NCI-H446 treated with DMSO at 0.1 percent for 48 hours (cell line): ENCODE data around the gene PPP4C.

Experiments used
- DNase-seq: peaks from one replicate; lab custom pipeline; 2025; lab: John Stamatoyannopoulos, UW

PPP4C gene

GRCh38 chr16:30082545-30083090, 6.8 kb downstream of the PPP4C start:
- no peak for DNase-seq

GRCh38 chr16:30083216-30084055, 7.6 kb downstream of the PPP4C start:
- DNase-seq = no peak

DNA sequence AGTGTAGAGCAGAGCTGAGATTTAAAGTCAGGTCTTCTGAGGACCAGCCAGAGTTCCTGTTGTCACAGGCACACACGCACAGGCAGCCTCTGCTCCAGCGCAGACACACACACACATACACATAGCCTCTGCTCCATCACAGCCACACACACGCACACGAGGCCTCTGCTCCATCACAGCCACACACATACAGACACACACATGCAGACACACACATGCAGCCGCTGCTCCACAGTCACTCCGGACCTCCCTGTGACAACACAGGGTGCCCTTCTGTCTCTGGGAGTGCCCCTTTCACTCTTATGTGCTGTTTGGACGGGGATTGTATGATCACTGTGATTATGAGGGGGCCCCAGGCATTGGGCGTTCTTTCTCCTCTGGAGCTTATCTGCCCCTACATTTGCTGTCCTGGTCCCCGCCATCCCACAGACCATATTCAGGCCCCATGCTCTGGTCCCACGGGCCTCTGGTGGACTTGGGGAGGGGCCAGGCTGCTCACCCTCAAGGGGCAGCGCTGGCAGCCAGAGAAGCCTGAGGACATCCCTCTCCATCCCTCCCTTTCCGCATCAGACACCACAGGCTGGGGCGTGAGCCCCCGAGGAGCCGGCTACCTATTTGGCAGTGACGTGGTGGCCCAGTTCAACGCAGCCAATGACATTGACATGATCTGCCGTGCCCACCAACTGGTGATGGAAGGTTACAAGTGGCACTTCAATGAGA, 8.5 kb downstream of the PPP4C start:
- no peak for DNase-seq

GRCh38 chr16:30084816-30085159, 9.0 kb downstream of the PPP4C start:
- no peak for DNase-seq

- DNase-seq = no peak
These were observed 9.5 kb downstream of the PPP4C start for GRCh38 chr16:30085247-30085646.

DNA sequence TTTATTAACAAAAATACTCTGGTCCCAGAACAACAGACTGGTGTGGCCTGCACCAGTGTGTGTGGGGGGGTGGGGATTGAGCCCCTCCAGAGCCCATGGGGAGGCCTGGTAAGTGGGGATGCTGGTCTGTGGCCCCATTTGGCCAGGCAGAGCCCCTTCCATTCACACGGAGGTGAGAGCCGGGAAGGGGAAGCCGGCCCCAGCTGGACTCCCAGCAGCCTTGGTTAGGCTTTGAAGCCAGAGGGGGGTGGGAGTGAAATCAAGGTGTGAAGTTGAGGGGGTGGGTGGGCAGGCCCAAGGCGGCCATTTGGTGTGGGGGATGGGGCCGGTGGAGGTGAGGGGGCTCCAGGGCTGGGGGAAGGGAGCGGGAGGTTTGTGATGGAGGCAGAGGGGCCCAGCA, 10.0 kb downstream of the PPP4C start:
- DNase-seq = no peak

DNA sequence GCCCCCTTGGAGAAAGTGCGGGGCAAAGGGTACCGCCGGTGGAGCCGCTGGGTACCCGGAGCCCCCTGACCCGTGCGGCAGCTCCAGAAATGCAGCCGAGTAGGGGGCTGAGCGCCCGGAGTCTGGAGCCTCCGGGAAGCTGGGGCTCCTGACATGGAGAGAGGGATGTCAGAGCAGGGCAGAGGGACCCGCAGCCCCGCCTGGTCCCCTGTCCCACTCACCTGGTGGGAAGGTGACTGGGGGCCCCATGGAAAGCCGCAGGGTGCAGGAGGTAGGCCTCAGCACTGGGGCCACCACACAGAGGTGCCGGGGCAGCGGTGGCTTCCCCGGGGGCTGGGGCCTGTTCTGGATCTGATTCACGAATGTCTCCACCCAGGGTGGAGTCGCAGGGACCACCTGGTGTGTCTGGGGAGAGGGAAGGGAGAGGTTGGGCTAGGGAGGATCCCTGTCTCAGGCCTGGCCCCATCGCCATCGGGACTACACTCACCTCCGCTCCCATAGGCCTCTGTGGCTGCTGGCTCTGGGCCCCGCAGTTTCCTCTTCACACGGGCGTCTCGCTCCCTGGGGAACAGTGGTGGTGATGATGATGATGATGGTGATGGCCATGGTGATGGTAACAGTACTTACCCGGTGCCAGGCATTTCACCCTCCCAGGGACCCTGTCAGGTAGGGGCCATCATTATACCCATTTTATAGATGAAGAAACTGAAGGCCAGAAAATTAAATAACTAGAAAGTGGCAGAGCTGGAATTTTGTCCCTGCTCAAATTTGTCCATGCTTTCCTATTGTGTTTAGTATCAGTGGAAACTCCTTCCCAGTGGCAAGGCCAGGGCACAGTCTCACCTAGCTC, 10.7 kb downstream of the PPP4C start:
- no peak for DNase-seq

GRCh38 chr16:30087181-30087898, 11.5 kb downstream of the PPP4C start:
- no peak for DNase-seq

DNA sequence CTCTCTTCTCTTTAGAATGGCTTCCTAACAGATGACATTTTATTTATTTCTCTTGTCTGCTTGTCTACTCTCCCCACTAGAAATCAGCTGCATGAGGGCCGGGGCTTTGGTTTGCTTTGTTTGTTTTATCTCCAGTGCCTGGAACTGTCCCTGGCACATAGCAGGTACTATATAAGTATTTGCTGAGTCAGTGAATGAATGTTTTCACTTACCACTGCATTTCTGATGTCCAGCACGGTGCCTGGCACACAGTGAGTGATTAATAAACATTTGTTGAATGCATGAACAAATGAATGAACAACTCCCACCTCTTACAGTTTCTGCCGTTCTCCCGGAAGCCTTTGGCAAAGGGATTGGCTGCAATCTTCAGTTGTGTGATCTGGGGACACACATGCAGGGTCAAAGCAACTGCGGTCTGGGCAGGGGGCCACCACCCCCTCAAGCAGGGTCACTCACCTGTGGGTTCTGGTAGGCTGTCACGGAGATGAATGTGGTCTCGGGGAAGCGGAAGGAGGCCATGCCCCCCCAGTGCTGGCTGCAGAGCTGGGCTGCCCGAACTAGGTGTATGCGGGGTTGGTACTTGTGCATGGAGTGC, 12.5 kb downstream of the PPP4C start:
- DNase-seq = no peak

GRCh38 chr16:30088832-30089624, 13.2 kb downstream of the PPP4C start:
- DNase-seq = no peak

GRCh38 chr16:30090610-30091331, 15.0 kb downstream of the PPP4C start:
- no peak for DNase-seq

- peak; percentile 78 for DNase-seq
These were observed 15.9 kb downstream of the PPP4C start, which contains the start of gene TBX6 for GRCh38 chr16:30091474-30092372. TBX6 (minus strand) TSS chr16:30091924; CDS start chr16:30091193, 731 bp downstream.

DNA sequence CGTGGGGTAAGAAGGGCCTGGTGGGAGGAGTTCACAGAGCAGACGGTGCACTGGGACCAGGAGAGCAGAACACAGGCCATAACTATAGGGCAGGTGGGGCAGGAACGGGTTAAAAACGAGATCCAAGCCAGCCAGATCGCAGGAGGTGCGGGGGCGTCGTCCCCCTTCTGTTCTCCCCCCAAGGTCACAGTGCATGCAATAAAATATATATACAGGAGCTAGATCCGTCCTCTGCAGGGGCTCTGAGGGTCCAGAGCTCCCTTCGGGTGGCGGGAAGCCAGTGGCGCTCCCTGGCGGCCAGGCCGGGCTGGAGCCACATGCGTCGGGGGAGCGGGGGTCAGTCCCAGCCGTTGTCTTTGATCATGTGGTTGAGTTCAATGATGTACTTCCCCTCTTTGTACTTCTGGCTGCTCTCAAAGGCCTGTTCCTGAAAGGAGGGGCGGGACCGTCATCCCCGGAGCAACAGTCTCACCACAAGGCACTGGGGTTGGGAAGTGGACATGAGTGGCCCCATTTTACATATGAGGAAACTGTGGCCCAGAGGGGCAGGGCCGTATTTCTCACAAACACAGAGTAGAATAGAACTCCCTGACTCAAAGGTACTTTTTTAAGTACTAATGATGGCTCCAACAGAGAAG, 16.7 kb downstream of the PPP4C start:
- peak; percentile 10 for DNase-seq

DNA sequence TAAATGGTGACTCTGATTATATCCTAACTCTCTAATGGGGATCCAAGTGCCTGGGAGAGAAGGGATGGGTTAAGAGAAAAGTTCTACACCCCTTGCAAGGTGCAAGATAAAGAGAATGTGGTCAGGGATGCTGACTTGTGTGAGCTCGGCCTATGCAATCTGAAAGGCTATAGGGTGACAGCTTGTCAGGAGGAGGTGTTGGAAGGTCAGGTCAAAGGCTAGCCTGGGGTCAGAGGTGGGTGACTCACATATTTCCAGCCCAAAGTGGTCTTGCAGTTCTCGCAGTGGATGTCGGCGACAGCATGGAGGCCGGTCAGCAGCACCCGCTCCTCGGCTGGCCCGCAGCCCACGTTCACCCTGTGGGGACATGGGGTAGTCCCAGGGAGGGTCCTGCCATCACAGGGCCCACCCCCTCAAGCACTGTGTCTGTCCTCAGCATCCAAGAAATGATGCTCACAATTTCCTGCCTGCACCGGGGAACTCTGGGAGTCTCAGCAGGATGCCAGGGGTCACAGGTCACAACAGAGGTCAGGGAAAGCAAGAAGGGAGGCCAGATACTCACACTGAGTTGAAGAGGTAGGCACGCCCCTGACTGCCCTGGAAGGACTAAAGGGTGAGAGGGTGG, 18.9 kb downstream of the PPP4C start:
- DNase-seq = no peak

DNA sequence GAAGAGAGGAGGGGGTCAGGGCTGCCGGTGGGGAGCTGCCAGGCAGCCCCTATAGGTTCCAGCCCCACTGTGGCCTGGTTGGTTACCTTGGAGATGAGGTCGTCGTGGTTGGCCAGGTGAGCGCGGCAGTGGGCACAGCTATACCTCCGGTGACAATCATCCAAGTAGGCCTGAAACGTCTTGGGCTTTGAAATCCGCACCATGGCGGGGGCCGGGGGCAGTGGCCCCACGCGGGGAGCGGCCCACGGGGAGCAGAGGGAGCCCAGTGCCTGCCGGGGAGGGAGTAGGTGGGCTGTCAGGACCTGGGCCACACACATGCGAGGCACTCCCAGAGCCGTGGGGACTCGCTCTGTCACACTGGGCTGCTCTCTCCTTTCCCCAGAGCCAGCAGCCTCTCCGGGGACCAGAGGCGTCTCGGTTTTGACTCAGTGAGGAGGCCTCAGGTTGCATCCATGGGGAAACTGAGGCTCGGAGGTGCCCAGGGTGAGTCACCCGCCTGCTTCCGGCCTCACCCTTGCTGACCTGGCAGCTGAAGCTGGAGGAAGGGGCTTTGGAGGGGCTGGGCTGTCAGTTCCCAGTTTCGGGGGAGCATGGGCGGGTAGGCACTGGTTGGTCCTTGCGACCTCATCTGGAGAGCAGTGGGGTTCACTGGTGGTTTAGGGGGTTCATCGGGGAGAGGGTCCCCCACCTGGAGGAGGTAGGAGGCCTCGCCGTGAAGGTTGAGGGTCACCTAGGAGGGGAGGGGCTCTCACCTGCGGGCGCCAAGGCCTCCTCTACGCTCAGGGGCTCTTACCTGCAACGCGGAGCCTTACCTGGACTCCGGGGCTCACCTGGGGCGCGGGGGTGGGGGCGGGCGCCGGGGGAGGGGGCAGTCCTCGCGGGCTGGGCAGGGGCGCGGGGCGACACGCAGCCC, 19.6 kb downstream of the PPP4C start:
- DNase-seq = no peak

GRCh38 chr16:30096105-30096861, 20.5 kb downstream of the PPP4C start, which contains the start of gene YPEL3:
YPEL3 (minus strand) TSS chr16:30096213; CDS start chr16:30095482, 731 bp downstream.
- DNase-seq = peak; percentile 66
